GM18507 (cell line): Measurements from ENCODE around the gene POU5F1.

Experiments
- DNase-seq: peaks from one replicate; pipeline ENCODE4 v3.0.0; 2011; ENCODE audit warnings: low read depth; ENCODE audit not compliant: insufficient read length; ENCODE audit errors: extremely low spot score
- FAIRE-seq: peaks from 2 replicates; lab custom pipeline; 2011; peaks lifted over from hg19 to GRCh38; lab: Jason Lieb, UNC

Gene POU5F1

GRCh38 chr6:31121131-31121790 is 49.2 kb downstream of the POU5F1 start:
- DNase-seq: no peak
- no peak for FAIRE-seq

GRCh38 chr6:31120151-31120915 is 50.1 kb downstream of the POU5F1 start, which contains the start of gene CDSN:
TSS of gene CDSN (minus strand) at chr6:31120446. CDS start at chr6:31120419, 27 bp downstream.
- no peak for FAIRE-seq
- DNase-seq: no peak

GRCh38 chr6:31118178-31118577 is 52.3 kb downstream of the POU5F1 start:
- FAIRE-seq: no peak
- DNase-seq: no peak

- no peak for FAIRE-seq
- no peak for DNase-seq
These were observed 53.7 kb downstream of the POU5F1 start for GRCh38 chr6:31116661-31117385.

DNA sequence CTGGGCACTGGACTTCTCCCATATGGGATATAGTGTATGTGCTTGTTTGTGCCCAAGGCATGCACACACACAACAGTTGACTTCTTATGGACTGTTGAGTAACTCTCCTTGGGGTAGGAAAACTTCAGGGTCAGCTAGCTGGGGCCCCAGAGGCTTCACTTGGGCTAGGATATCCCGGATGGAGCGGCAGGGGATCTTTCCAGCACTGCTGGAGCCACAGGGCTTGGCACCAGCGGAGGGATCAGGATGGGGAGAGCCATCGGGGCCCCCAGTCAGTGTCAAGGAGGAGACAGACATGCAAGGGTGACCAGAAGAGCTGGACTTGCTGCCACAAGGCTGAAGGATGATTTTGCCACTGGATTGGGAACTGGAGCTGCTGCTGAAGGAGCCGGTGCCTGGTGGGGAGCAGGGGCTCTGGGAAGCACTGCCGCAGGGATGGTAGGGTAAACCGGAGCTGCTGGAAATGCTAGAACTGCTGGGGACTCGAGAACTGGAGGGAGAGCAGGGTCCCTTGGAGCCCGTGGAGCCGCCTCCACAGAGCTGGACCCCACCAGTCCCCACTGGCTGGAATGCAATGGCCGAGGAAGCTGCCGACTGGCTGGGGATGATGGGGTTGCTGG is 54.4 kb downstream of the POU5F1 start:
- DNase-seq (no peak), FAIRE-seq (no peak)

DNA sequence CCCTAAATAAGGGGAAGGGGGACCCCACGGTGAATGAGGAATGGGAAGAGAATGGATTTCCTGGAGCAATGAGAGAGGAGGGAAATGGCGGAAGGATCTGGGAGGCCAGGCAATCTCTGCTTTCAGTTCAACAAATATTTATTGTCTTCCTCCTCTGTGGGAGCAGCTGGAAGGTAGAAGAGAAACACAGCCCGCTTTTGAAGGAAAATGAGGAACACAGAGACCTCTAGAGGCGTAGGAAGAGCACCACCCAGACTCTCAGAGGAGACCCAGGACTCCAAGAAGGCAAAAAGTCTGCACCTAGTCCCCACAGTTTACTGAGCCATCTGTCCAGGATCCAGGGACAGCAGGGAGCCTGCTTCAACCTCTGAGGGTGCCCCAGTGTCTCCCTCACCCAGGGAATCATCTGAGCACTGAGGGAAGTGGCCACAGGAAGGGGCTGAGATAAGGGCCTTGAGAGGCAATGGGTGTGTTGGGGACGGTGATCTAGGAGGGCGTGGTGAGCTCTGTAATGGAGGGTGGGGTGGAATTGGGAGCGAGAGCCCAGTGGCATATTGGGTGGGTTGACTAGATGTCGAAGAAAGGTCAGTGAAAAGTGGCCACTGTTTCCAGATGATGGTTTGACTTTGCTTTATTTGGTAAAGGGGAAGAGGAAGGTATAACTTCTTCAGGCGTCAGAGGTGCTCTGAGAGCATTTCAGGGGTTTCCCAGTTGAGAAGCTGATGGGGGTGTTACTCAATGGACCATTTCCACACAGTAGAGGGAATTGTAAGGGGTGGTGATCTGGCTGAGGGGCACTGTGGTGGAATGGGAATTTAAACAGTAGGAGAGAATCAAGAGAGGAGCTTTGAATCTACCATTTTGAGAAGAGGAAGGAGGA is 55.3 kb downstream of the POU5F1 start:
- DNase-seq: no peak
- FAIRE-seq: no peak

GRCh38 chr6:31114541-31114878 is 56.0 kb downstream of the POU5F1 start, which contains the start of gene PSORS1C1:
TSS of gene PSORS1C1 (plus strand) at chr6:31114800. CDS start at chr6:31129633, 14,833 bp downstream.
- DNase-seq (no peak), FAIRE-seq (no peak)
